Gastrocnemius medialis (tissue), 4 donors: ENCODE results near the gene KIF5B. TPM values are rescaled to one million over a fixed set of nuclear protein-coding genes. Genes with fewer than 3 reads are reported as not detected.

Experiments used
- ATAC-seq, 2 donors: fragments of 150-250 bp; one replicate each; pipeline ENCODE4 v1.9.1; 2016
- DNase-seq, 2 donors: peaks; one replicate each; pipeline ENCODE4 v3.0.0-alpha.2; 2019
- H3K27ac ChIP-seq, 4 donors: fragments of 200-600 bp; sonication (generic); 1 replicate in 1 of 4; 2 replicates in 3 of 4; pipeline ENCODE4 v1.5.1; 2016 to 2018; ENCODE audit warnings: mild to moderate bottlenecking in 2 of 4, moderate library complexity in 1 of 4
- H3K27me3 ChIP-seq, 3 donors: fragments of 200-600 bp; sonication (generic) in 2 of 3; 1 replicate in 1 of 3; 2 replicates in 2 of 3; pipeline versions ENCODE4 v1.5.1 to v1.6.0; 2016 to 2019; ENCODE audit warnings: mild to moderate bottlenecking in 1 of 3, moderate library complexity in 1 of 3
- H3K36me3 ChIP-seq, 2 donors: fragments of 200-600 bp; sonication (generic) in 1 of 2; one replicate each; pipeline ENCODE4 v1.5.1; 2017 to 2018
- H3K4me1 ChIP-seq, 2 donors: fragments of 200-600 bp; sonication (generic) in 1 of 2; one replicate each; pipeline ENCODE4 v1.5.1; 2016 to 2017; ENCODE audit warnings: mild to moderate bottlenecking in 2 of 2
- H3K4me3 ChIP-seq, 4 donors: fragments of 200-600 bp; sonication (generic) in 3 of 4; 1 replicate in 1 of 4; 2 replicates in 3 of 4; pipeline ENCODE4 v1.5.1; 2016 to 2019; ENCODE audit warnings: mild to moderate bottlenecking in 2 of 4
- H3K9me3 ChIP-seq, 3 donors: fragments of 200-600 bp; sonication (generic) in 2 of 3; 1 replicate in 1 of 3; 2 replicates in 2 of 3; pipeline ENCODE4 v1.5.1; 2016 to 2019
- POLR2A ChIP-seq, 2 donors: fragments of 450-650 bp; IDR thresholded peaks; one replicate each; pipeline ENCODE4 v1.6.1; 2017; ENCODE audit warnings: antibody characterized with exemption in 2 of 2, mild to moderate bottlenecking in 2 of 2, moderate library complexity in 2 of 2
- in situ Hi-C, 4 donors: fragments of 200-750 bp; cut with MboI; loops; one replicate each; pipeline versions ENCODE4 v1.15.0 to v1.8.0; 2017; ENCODE audit warnings: low sequenced_read_pairs in 4 of 4
- intact Hi-C: fragments of 100-400 bp; cut with DNase I; formaldehyde crosslinking; loops from one replicate; pipeline ENCODE4 v1.15.1; 2023; ENCODE audit warnings: low total_unique reads
- total RNA-seq, 4 donors: library from RNA; depleted of rRNA; stranded (reverse); fragments of >200 nt; gene quantifications; one replicate each; pipeline versions ENCODE4 v1.1.0 to v1.2.3, GENCODE V29; 2016
- TF ChIP-seq, protein P1 (sequence below), 5 experiments: fragments of 450-650 bp in 3 of 5; fragments of 200-600 bp in 2 of 5; sonication (generic) in 2 of 5; IDR thresholded peaks in 4 of 5; conservative IDR thresholded peaks in 1 of 5; 1 replicate in 4 of 5; 2 replicates in 1 of 5; pipeline ENCODE4 v1.5.1; 2016 to 2019; ENCODE audit warnings: antibody characterized with exemption in 5 of 5, mild to moderate bottlenecking in 3 of 5, moderate library complexity in 3 of 5

The KIF5B gene
- total RNA-seq, 4 donors from 2014 or later, result 123 to 151 (median 142) TPM

DNA sequence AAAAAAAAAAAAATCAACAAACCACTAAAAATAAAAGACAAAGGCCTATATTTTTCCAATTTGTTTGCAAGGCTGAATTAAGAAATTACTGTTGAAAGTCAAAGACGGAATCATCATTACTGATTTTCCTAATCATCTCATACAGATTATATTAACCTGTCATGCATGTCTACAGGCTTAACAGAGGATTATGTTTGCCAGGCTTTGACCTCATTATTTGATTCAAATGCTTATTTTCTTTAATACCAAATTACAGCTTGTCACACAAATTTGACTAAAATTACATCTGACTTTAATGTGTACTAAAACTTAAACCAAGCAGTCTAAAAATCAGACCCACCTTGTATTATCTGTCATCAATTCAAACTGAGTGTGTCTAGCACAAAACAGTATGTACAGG lies 21.2 kb downstream of the KIF5B start:
- Histone ChIP-seq H3K4me1 (peaks cover 6 to 7% of the 10 kb centered on the region in 2 donors), H3K27me3 (no peaks in the 10 kb centered on the region), H3K9me3 (no peaks in the 10 kb centered on the region), H3K4me3 (no peak overlapping the region), H3K36me3 (peaks cover 0 to 89% of the 10 kb centered on the region in 2 donors), H3K27ac (no peak overlapping the region)
- DNase-seq (no peak), ATAC-seq (no peak)
- no peak for TF ChIP-seq POLR2A (IDR thresholded peaks at IDR 0.05)
- TF ChIP-seq, protein P1, sequence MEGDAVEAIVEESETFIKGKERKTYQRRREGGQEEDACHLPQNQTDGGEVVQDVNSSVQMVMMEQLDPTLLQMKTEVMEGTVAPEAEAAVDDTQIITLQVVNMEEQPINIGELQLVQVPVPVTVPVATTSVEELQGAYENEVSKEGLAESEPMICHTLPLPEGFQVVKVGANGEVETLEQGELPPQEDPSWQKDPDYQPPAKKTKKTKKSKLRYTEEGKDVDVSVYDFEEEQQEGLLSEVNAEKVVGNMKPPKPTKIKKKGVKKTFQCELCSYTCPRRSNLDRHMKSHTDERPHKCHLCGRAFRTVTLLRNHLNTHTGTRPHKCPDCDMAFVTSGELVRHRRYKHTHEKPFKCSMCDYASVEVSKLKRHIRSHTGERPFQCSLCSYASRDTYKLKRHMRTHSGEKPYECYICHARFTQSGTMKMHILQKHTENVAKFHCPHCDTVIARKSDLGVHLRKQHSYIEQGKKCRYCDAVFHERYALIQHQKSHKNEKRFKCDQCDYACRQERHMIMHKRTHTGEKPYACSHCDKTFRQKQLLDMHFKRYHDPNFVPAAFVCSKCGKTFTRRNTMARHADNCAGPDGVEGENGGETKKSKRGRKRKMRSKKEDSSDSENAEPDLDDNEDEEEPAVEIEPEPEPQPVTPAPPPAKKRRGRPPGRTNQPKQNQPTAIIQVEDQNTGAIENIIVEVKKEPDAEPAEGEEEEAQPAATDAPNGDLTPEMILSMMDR (IDR thresholded peaks at IDR 0.05 in 4 of 5, conservative IDR thresholded peaks at IDR 0.05 in 1 of 5), result no peak
- intact Hi-C loops, result no loop called here
- in situ Hi-C loops, result no loop called here

DNA sequence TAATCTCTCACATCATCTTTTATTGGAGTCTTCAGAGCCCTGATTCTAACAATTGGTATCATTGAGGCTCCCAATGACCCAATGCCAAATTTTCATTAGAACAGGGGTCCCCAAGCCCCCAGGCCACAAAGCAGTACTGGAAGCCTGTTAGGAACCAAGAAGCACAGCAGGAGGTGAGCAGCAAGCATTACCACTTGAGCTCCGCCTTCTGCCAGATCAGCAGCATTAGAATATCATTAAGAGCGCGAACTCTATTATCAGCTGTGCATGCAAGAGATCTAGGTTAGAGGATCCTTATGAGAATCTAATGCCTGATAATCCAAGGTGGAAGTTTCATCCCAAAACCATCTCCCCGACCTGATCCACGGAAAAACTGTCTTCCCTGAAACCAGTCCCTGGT lies 23.1 kb downstream of the KIF5B start:
- H3K27ac ChIP-seq, result no peak overlapping the region
- in situ Hi-C loops (no loop called here), intact Hi-C loops (no loop called here)
- ATAC-seq (no peak), DNase-seq (no peak)
- H3K9me3 ChIP-seq, result no peaks in the 10 kb centered on the region
- no peaks in the 10 kb centered on the region for H3K27me3 ChIP-seq
- H3K4me1 ChIP-seq, result peaks cover 0 to 4% of the 10 kb centered on the region in 2 donors
- no peak for TF ChIP-seq POLR2A (IDR thresholded peaks at IDR 0.05)
- TF ChIP-seq, protein P1 (IDR thresholded peaks at IDR 0.05 in 4 of 5, conservative IDR thresholded peaks at IDR 0.05 in 1 of 5), result no peak
- peaks cover 2 to 99% of the 10 kb centered on the region in 2 donors for H3K36me3 ChIP-seq
- no peak overlapping the region for H3K4me3 ChIP-seq

DNA sequence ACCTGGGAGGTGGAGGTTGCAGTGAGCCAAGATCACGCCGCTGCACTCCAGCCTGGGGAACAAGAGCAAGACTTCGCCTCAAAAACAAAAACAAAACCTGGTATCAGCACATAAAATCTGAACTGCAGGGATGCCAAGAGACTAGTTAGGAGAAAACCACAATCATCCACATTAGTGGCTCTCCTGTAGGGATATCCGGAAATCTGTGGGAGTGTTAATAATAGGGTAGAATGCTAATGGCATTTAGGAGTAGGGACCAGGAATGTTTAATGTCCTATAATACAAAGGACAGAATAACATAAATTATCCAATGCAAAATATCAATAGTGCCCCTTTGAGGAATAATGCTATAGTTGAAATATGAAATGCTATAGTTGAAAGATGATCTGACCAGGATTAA lies 24.3 kb downstream of the KIF5B start:
- H3K9me3 ChIP-seq, result no peaks in the 10 kb centered on the region
- intact Hi-C loops, result no loop called here
- in situ Hi-C loops, result no loop called here
- peaks cover 0 to 4% of the 10 kb centered on the region in 2 donors for H3K4me1 ChIP-seq
- no peak for TF ChIP-seq POLR2A (IDR thresholded peaks at IDR 0.05)
- TF ChIP-seq, protein P1 (IDR thresholded peaks at IDR 0.05 in 4 of 5, conservative IDR thresholded peaks at IDR 0.05 in 1 of 5), result no peak
- DNase-seq (no peak), ATAC-seq (no peak)
- H3K27me3 ChIP-seq, result no peaks in the 10 kb centered on the region
- no peak overlapping the region for H3K27ac ChIP-seq
- peaks cover 2 to 99% of the 10 kb centered on the region in 2 donors for H3K36me3 ChIP-seq
- no peak overlapping the region for H3K4me3 ChIP-seq

DNA sequence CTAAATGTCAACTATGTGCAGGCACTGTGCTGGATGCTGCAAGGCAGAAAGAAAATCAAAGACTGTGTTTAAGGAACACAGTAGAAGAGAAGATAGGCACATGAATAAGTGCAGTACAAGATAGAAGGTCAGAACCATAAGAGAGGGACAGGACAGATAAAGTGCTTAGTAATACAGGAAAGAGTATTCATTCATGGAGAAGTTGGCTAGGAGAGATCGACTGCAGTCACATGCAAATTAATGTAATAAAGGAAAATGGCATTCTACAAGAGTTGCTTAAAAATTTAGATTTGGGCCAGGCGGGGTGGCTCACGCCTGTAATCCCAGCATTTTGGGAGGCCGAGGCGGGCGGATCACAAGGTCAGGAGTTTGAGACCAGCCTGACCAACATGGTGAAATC lies 24.8 kb downstream of the KIF5B start:
- Histone ChIP-seq H3K27me3 (no peaks in the 10 kb centered on the region), H3K27ac (no peak overlapping the region), H3K4me3 (no peak overlapping the region), H3K9me3 (no peaks in the 10 kb centered on the region), H3K36me3 (peaks cover 2 to 99% of the 10 kb centered on the region in 2 donors), H3K4me1 (peaks cover 0 to 4% of the 10 kb centered on the region in 2 donors)
- DNase-seq (no peak), ATAC-seq (no peak)
- in situ Hi-C loops, result no loop called here
- TF ChIP-seq, protein P1 (IDR thresholded peaks at IDR 0.05 in 4 of 5, conservative IDR thresholded peaks at IDR 0.05 in 1 of 5), result no peak
- no peak for TF ChIP-seq POLR2A (IDR thresholded peaks at IDR 0.05)
- intact Hi-C loops, result no loop called here

DNA sequence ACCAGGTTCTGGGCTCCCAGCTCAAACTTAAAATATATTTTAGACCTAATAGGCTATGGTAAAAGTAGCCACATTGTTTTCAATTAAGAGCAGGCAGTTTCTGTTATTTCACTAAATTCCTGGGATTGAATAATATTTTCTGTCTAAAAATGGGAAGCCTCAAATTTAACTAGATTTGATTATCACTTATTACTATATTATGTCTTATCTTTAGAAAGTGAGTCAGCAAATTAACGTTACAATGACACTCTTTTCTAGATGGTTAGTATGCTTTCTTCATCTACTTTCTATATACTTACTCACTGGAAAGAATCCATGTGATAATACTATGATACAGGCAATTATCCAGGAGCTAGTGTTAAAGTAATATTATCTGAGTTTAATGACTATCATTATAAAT lies 27.5 kb downstream of the KIF5B start:
- no peak for DNase-seq
- TF ChIP-seq, protein P1 (IDR thresholded peaks at IDR 0.05 in 4 of 5, conservative IDR thresholded peaks at IDR 0.05 in 1 of 5), result no peak
- TF ChIP-seq POLR2A (IDR thresholded peaks at IDR 0.05), result no peak
- Histone ChIP-seq H3K4me3 (no peak overlapping the region), H3K27me3 (no peaks in the 10 kb centered on the region), H3K27ac (peak overlapping the region in 1 of 4 donors; percentile 12), H3K4me1 (peaks cover 0 to 4% of the 10 kb centered on the region in 2 donors), H3K36me3 (peaks cover 2 to 88% of the 10 kb centered on the region in 2 donors), H3K9me3 (no peaks in the 10 kb centered on the region)
- no peak for ATAC-seq
- in situ Hi-C loops, result no loop called here
- intact Hi-C loops, result no loop called here
